GM19452 (cell line): Measurements from ENCODE around the gene MAPKAP1.

ENCODE experiments used
- ATAC-seq: cut with Tn5 transposase; IDR thresholded peaks from one replicate; pipeline ENCODE4 v1.9.1; 2021; ENCODE audit not compliant: unreplicated experiment

MAPKAP1 gene

GRCh38 chr9:125538092-125538473 is 168.9 kb downstream of the MAPKAP1 start:
- ATAC-seq: no peak

DNA sequence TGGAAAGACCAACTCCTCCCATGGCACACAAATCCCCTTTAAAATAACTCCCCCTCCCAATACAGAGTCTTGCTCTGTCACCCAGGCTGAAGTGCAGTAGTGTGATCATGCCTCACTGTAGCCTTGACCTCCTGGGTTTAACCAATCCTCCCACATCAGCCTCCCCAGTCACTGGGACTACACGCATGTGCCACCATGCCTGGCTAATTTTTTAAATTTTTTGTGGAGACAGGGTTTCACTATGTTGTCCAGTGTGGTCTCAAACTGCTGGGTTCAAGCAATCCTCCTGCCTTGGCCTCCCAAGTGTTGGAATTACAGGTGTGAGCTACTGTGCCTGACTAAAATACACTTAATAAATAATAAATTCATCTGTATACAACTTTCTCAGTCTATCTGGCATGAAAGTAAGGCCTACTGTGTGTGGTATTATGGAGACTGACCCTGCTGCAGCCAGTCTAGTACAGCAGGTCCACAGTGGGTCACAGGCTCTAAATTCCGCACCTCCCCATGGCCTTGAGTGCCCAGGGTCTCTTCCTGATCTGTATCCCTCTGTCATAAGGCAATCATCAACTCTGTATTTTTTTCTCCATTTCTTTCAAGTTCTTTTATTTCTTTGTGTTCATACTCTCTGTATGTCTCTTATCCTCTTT is 169.4 kb downstream of the MAPKAP1 start:
- no peak for ATAC-seq

- no peak for ATAC-seq
Observed at GRCh38 chr9:125536776-125537175, 170.2 kb downstream of the MAPKAP1 start.

- ATAC-seq: no peak
Observed at GRCh38 chr9:125536167-125536772, 170.7 kb downstream of the MAPKAP1 start.

DNA sequence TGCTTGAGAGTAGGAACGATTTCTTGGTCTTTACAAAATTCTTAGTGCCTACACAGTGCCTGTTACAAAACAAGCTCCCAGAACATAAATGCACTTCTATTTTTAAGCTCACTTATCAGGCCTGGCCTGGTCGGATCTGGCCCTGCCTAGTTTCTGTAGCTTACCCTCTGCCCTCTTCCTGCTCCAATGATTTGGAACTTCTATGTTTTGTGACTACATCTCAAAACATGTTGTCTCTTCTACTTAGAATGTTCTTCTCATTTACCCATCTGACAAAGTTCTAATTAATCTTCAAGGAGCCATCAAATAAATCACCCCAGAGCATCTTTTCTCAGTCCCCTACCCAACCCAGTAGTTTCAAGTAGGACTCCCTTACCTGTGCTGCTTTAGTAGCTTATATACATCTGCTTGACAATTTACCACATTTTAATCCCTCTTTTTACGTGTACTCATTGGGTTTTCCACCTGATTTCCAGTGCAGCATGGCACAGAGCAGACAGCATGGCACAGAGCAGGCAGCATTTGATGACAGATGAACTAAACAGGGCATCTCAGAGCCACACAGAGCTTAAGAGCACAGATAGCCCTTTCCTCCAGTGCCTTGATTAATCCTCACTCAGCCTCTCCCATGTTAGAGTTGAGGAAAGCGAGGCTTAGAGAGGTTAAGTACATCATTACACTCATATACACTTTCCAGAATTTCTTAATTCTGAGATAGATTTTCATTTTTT is 171.9 kb downstream of the MAPKAP1 start:
- no peak for ATAC-seq

GRCh38 chr9:125532812-125533594 is 174.0 kb downstream of the MAPKAP1 start:
- ATAC-seq: no peak

DNA sequence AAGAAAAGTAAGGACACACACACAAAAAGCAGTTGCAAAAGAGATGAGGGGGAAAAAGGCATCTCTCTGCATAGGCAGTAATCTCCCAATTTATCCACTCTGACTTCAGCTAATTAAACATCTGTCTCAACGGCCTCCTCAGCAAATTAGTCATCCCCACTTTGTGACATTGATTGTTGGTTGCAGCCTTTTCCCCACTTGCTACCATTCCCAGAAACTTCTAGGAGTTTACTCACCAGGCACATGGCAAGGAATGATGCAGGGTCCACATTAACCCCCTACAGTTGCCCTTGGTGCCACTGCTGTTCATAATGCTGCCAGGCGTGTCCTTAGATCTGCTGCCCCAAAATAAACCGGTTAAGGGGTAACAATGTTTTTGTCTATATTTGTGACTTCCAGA is 174.6 kb downstream of the MAPKAP1 start:
- no peak for ATAC-seq

GRCh38 chr9:125529589-125530515 is 177.2 kb downstream of the MAPKAP1 start:
- ATAC-seq: peak; percentile 65

- no peak for ATAC-seq
Observed at GRCh38 chr9:125529107-125529506, 177.9 kb downstream of the MAPKAP1 start.

GRCh38 chr9:125527471-125528002 is 179.5 kb downstream of the MAPKAP1 start:
- ATAC-seq: no peak

DNA sequence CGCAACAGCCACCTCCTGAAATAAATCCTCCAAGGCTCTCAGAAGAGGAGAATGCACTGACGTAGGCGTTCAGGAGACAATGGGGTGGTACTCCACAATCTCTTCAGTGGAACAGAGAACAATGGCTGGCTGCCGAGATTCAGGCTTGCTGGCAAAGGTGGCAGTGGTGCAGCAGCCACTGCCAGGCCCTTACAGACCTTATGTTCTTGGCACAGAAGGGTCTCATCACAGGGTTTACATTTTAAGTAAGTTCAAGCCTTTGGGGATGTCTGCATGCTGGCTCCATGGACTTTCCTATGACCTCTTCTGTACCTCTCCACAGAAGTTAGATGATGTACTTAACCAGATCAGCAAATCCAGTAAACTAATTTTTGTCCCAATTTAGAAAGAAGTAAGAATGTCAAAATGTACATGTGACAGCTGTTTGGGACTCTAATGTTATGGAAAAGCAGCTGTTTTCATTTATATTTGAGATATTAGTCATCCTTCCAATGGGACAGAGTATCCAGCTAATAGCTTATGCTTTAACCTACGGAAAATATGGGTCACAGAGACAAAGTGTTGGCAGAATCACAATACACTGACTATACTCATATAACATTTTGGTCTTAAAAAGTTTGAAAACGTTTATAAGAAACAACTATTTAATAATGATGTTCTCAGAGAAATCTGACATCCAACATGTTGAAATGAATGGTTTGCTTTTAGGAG is 180.9 kb downstream of the MAPKAP1 start:
- no peak for ATAC-seq

GRCh38 chr9:125524583-125525355 is 182.2 kb downstream of the MAPKAP1 start:
- no peak for ATAC-seq

- ATAC-seq: no peak
Observed at GRCh38 chr9:125523681-125524080, 183.3 kb downstream of the MAPKAP1 start.

GRCh38 chr9:125522328-125522725 is 184.7 kb downstream of the MAPKAP1 start:
- no peak for ATAC-seq

GRCh38 chr9:125521462-125522327 is 185.3 kb downstream of the MAPKAP1 start:
- no peak for ATAC-seq

DNA sequence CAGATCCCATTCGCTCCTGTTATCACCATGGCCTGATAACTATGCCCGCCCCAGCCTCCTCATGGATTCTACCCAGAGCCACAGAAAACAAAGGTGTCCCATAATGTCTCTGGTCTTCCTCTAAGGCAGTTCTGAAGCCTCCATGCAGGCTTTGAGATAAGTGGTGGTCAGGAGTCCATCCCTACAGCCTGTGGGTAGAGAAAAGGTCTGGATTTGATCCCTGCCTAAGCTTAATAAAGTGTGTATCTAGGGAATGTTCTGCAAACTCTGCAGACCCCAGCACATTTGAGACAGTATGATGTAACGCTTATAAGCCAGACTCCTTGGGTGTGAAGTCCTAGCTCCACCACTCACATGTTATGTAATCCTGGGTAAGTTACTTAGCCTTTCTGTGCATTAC is 187.3 kb downstream of the MAPKAP1 start:
- ATAC-seq: no peak

DNA sequence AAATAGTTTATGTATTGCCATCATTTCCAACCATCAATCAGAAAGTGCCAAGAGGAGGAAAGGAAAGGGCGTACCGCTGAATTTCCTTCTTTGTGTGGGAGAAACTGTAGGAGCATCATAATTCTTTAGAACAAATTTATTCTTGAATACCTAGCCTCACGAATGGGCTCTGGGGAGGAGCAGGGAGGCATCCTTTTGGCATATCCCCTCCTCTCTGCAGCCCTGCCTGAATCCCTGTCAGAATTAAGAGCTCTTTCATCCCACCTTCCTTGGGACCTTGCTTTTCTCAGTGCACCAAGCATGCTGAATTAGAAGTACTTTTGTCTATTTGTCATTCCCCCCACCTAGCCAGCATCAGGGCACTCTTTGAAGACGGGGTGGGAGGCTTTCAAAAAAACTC is 189.4 kb downstream of the MAPKAP1 start:
- no peak for ATAC-seq
